Mammary epithelial cell (primary cell): ENCODE data around the gene SOWAHD.
A peak's percentile ranks its signal among the peaks of the same experiment; 100 is the strongest.

Experiments used
- EZH2 ChIP-seq: IDR thresholded peaks from 2 replicates; pipeline ENCODE4 v1.6.1; 2012; ENCODE audit warnings: low read length, inconsistent platforms, borderline replicate concordance
- TF ChIP-seq, protein P1 (sequence below), 2 donors: IDR thresholded peaks in 1 of 2; conservative IDR thresholded peaks in 1 of 2; 2 replicates each; pipeline ENCODE4 v1.5.1; 2011 to 2012; ENCODE audit warnings: inconsistent platforms in 2 of 2, low read length in 2 of 2, mild to moderate bottlenecking in 2 of 2, control low read depth in 1 of 2, low read depth in 1 of 2; ENCODE audit not compliant: insufficient read depth in 1 of 2; ENCODE audit errors: extremely low read depth in 1 of 2

DNA sequence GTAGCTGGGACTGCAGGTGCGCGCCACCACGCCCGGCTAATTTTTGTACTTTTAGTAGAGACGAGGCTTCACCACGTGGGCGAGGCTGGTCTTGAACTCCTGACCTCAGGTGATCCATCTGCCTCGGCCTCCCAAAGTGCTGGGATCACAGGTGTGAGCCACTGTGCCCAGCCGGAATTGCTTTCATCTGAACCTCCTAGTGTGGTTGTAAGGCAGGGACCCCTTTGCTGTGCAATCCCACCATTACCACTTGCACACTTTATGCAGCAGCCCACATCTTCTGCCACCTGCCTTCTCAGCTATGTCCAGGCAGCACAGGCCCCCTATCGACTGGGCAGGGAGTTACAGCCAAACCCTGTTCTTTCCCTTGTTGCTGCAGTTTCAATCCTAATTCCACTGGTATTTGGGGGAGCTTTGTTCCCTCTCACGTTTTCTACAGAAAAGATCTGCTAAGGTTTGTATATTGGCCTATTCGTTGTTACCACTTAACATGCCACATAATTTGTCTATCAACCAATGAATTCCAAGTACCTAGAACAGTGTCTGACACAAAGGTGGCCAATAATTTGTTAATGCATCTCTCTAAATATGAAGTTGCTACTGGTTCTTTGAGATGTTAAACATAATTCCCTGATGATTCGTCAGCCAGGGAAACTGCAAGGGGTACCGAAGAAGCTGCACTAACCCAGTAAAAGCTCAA is 26.5 kb downstream of the SOWAHD start:
- TF ChIP-seq, protein P1, sequence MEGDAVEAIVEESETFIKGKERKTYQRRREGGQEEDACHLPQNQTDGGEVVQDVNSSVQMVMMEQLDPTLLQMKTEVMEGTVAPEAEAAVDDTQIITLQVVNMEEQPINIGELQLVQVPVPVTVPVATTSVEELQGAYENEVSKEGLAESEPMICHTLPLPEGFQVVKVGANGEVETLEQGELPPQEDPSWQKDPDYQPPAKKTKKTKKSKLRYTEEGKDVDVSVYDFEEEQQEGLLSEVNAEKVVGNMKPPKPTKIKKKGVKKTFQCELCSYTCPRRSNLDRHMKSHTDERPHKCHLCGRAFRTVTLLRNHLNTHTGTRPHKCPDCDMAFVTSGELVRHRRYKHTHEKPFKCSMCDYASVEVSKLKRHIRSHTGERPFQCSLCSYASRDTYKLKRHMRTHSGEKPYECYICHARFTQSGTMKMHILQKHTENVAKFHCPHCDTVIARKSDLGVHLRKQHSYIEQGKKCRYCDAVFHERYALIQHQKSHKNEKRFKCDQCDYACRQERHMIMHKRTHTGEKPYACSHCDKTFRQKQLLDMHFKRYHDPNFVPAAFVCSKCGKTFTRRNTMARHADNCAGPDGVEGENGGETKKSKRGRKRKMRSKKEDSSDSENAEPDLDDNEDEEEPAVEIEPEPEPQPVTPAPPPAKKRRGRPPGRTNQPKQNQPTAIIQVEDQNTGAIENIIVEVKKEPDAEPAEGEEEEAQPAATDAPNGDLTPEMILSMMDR (conservative IDR thresholded peaks at IDR 0.05 in 1 of 2, IDR thresholded peaks at IDR 0.05 in 1 of 2; ENCODE audit: extremely low read depth in 1 of 2, insufficient read depth in 1 of 2, low read depth in 1 of 2, low read length in 2 of 2), result peak; percentile 42 to 55
- TF ChIP-seq EZH2, result no peak
